ENCODE data around the gene PRRT3. TPM values are rescaled to one million over a fixed set of nuclear protein-coding genes. Genes with fewer than 3 reads are reported as not detected.
A peak's percentile ranks its signal among the peaks of the same experiment; 100 is the strongest.

PRRT3 gene
- total and polyA plus RNA-seq, 4 donors = 3.8 to 15.5 (median 8.1) TPM

- no peak for DNase-seq (ENCODE audit: low read depth in 4 of 6, low spot score in 6 of 6)
- no peaks in the 10 kb centered on the region for H3K27me3 ChIP-seq (ENCODE audit: control insufficient read depth, insufficient read depth, low read length)
- H3K27ac ChIP-seq (ENCODE audit: low read depth, low read length) = no peak overlapping the region
- no peaks in the 10 kb centered on the region for H3K9me3 ChIP-seq (ENCODE audit: control insufficient read depth, insufficient read depth, low read length)
- H3K4me3 ChIP-seq (ENCODE audit: low read depth, low read length) = no peak overlapping the region
- peaks cover 53% of the 10 kb centered on the region for H3K36me3 ChIP-seq (ENCODE audit: control insufficient read depth, insufficient read depth, low read length)
- WGBS (ENCODE audit: insufficient coverage) = 98% methylated on average over 4 of the region's 4 CpGs
- H3K4me1 ChIP-seq (ENCODE audit: control insufficient read depth, insufficient read depth, low read length) = no peaks in the 10 kb centered on the region
Measured at GRCh38 chr3:9969632-9970019, 17.4 kb upstream of the PRRT3 start.

- 100% methylated on average over 1 of the region's 2 CpGs for WGBS (ENCODE audit: insufficient coverage)
- no peaks in the 10 kb centered on the region for H3K27me3 ChIP-seq (ENCODE audit: control insufficient read depth, insufficient read depth, low read length)
Measured at GRCh38 chr3:9966841-9967240, 14.6 kb upstream of the PRRT3 start.

GRCh38 chr3:9965200-9965875, 13.1 kb upstream of the PRRT3 start:
- Histone ChIP-seq H3K4me3 (ENCODE audit: low read depth, low read length) (no peak overlapping the region), H3K4me1 (ENCODE audit: control insufficient read depth, insufficient read depth, low read length) (no peaks in the 10 kb centered on the region), H3K27me3 (ENCODE audit: control insufficient read depth, insufficient read depth, low read length) (no peaks in the 10 kb centered on the region), H3K27ac (ENCODE audit: low read depth, low read length) (no peak overlapping the region), H3K9me3 (ENCODE audit: control insufficient read depth, insufficient read depth, low read length) (no peaks in the 10 kb centered on the region), H3K36me3 (ENCODE audit: control insufficient read depth, insufficient read depth, low read length) (peaks cover 35% of the 10 kb centered on the region)
- no peak for DNase-seq (ENCODE audit: low read depth in 4 of 6, low spot score in 6 of 6)
- WGBS (ENCODE audit: insufficient coverage) = 92% methylated on average over 2 of the region's 6 CpGs

More at GRCh38 chr3:9966841-9967240, 14.6 kb upstream of the PRRT3 start:
- Histone ChIP-seq H3K9me3 (ENCODE audit: control insufficient read depth, insufficient read depth, low read length) (no peaks in the 10 kb centered on the region), H3K27ac (ENCODE audit: low read depth, low read length) (no peak overlapping the region), H3K4me3 (ENCODE audit: low read depth, low read length) (no peak overlapping the region), H3K36me3 (ENCODE audit: control insufficient read depth, insufficient read depth, low read length) (peaks cover 43% of the 10 kb centered on the region), H3K4me1 (ENCODE audit: control insufficient read depth, insufficient read depth, low read length) (no peaks in the 10 kb centered on the region)
- DNase-seq (ENCODE audit: low read depth in 4 of 6, low spot score in 6 of 6) = no peak

DNA sequence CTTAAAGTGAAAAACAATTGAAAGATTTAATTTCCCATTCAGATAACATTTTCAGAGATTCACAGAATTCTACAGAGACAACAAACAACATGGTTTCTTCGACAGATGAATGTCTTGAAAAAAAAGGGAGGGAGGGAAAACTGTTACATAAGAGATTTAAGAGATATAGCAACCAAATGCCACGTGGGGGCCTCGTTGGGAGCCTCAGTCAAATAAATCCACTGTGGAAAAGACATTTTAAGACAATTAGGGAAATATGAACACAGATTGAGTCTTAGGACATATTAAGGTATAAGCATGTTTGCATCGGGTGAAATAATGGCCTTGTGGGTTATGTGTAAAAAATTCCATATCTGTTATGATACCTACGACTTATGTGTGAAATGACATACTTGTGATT, 5.0 kb upstream of the PRRT3 start:
- H3K36me3 ChIP-seq (ENCODE audit: control insufficient read depth, insufficient read depth, low read length) = peaks cover 2% of the 10 kb centered on the region
- no peaks in the 10 kb centered on the region for H3K9me3 ChIP-seq (ENCODE audit: control insufficient read depth, insufficient read depth, low read length)
- H3K4me3 ChIP-seq (ENCODE audit: low read depth, low read length) = no peak overlapping the region
- H3K27ac ChIP-seq (ENCODE audit: low read depth, low read length) = no peak overlapping the region
- peaks cover 4% of the 10 kb centered on the region for H3K4me1 ChIP-seq (ENCODE audit: control insufficient read depth, insufficient read depth, low read length)
- DNase-seq (ENCODE audit: low read depth in 4 of 6, low spot score in 6 of 6) = peak in 1 of 6 donors; percentile 14
- WGBS (ENCODE audit: insufficient coverage) = no CpG with 5 or more reads among the region's 5 CpGs
- no peaks in the 10 kb centered on the region for H3K27me3 ChIP-seq (ENCODE audit: control insufficient read depth, insufficient read depth, low read length)

- Histone ChIP-seq H3K4me1 (ENCODE audit: control insufficient read depth, insufficient read depth, low read length) (peaks cover 14% of the 10 kb centered on the region), H3K27me3 (ENCODE audit: control insufficient read depth, insufficient read depth, low read length) (no peaks in the 10 kb centered on the region), H3K27ac (ENCODE audit: low read depth, low read length) (no peak overlapping the region), H3K36me3 (ENCODE audit: control insufficient read depth, insufficient read depth, low read length) (no peaks in the 10 kb centered on the region), H3K4me3 (ENCODE audit: low read depth, low read length) (no peak overlapping the region), H3K9me3 (ENCODE audit: control insufficient read depth, insufficient read depth, low read length) (no peaks in the 10 kb centered on the region)
- WGBS (ENCODE audit: insufficient coverage) = 94% methylated on average over 3 of the region's 5 CpGs
- no peak for DNase-seq (ENCODE audit: low read depth in 4 of 6, low spot score in 6 of 6)
Measured at GRCh38 chr3:9955611-9956352, 3.6 kb upstream of the PRRT3 start.

GRCh38 chr3:9955067-9955502, 2.9 kb upstream of the PRRT3 start:
- Histone ChIP-seq H3K4me3 (ENCODE audit: low read depth, low read length) (no peak overlapping the region), H3K4me1 (ENCODE audit: control insufficient read depth, insufficient read depth, low read length) (peaks cover 14% of the 10 kb centered on the region), H3K27ac (ENCODE audit: low read depth, low read length) (no peak overlapping the region), H3K9me3 (ENCODE audit: control insufficient read depth, insufficient read depth, low read length) (no peaks in the 10 kb centered on the region), H3K27me3 (ENCODE audit: control insufficient read depth, insufficient read depth, low read length) (no peaks in the 10 kb centered on the region), H3K36me3 (ENCODE audit: control insufficient read depth, insufficient read depth, low read length) (peaks cover 2% of the 10 kb centered on the region)
- no peak for DNase-seq (ENCODE audit: low read depth in 4 of 6, low spot score in 6 of 6)
- 32% methylated on average over 10 of the region's 12 CpGs for WGBS (ENCODE audit: insufficient coverage)

DNA sequence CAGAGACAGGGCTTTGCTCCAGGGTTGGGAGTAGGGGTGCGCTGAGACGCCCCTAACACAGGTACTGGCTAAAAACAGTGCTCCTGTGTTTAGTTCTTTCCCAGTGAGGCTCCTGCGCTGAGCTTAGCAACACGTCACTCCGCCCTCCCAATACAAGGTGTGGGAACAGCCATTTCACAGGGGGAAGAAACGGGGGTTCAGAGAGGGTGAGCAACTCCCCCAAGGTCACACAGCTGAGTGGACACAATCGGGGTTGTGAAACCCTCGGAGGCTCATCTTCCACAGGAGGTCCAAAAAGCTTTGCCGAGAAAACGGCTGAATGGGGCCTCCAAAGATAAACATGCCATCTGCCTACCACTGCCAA, 628 bp downstream of the PRRT3 start:
- no peak overlapping the region for H3K27ac ChIP-seq (ENCODE audit: low read depth, low read length)
- H3K4me1 ChIP-seq (ENCODE audit: control insufficient read depth, insufficient read depth, low read length) = peaks cover 27% of the 10 kb centered on the region
- H3K27me3 ChIP-seq (ENCODE audit: control insufficient read depth, insufficient read depth, low read length) = no peaks in the 10 kb centered on the region
- peaks cover 26% of the 10 kb centered on the region for H3K36me3 ChIP-seq (ENCODE audit: control insufficient read depth, insufficient read depth, low read length)
- H3K9me3 ChIP-seq (ENCODE audit: control insufficient read depth, insufficient read depth, low read length) = no peaks in the 10 kb centered on the region
- WGBS (ENCODE audit: insufficient coverage) = 20% methylated on average over 6 of the region's 10 CpGs
- peak overlapping the region; percentile 53 for H3K4me3 ChIP-seq (ENCODE audit: low read depth, low read length)
- no peak for DNase-seq (ENCODE audit: low read depth in 4 of 6, low spot score in 6 of 6)

- H3K36me3 ChIP-seq (ENCODE audit: control insufficient read depth, insufficient read depth, low read length) = peaks cover 26% of the 10 kb centered on the region
- H3K4me1 ChIP-seq (ENCODE audit: control insufficient read depth, insufficient read depth, low read length) = peaks cover 30% of the 10 kb centered on the region
- no peaks in the 10 kb centered on the region for H3K27me3 ChIP-seq (ENCODE audit: control insufficient read depth, insufficient read depth, low read length)
- WGBS (ENCODE audit: insufficient coverage) = 27% methylated on average over 5 of the region's 7 CpGs
- DNase-seq (ENCODE audit: low read depth in 4 of 6, low spot score in 6 of 6) = no peak
- H3K4me3 ChIP-seq (ENCODE audit: low read depth, low read length) = peak overlapping the region; percentile 53
- no peaks in the 10 kb centered on the region for H3K9me3 ChIP-seq (ENCODE audit: control insufficient read depth, insufficient read depth, low read length)
- H3K27ac ChIP-seq (ENCODE audit: low read depth, low read length) = no peak overlapping the region
Measured at GRCh38 chr3:9951126-9951525, 1.1 kb downstream of the PRRT3 start.

DNA sequence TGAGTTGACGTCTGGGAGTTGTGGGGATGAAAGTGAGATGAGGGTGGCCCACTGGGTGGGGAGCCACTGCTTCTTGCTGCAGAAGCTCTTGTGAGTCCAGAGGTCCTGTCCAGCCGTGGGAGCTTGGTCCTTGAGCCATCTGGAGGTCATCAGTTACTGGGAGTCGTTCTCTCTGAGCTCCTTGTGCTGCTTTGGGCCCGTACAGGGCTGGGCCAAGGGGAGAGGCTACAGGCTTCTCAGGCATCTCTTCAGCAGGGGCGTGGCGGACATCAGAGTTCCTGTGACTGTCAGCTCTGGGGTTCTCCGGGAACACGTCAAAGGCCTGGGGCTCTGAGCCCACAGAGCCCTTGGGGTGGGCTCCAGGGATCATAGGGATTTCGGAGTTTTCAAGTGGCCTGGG, 2.6 kb downstream of the PRRT3 start:
- peaks cover 31% of the 10 kb centered on the region for H3K4me1 ChIP-seq (ENCODE audit: control insufficient read depth, insufficient read depth, low read length)
- H3K4me3 ChIP-seq (ENCODE audit: low read depth, low read length) = no peak overlapping the region
- DNase-seq (ENCODE audit: low read depth in 4 of 6, low spot score in 6 of 6) = no peak
- H3K9me3 ChIP-seq (ENCODE audit: control insufficient read depth, insufficient read depth, low read length) = no peaks in the 10 kb centered on the region
- H3K27ac ChIP-seq (ENCODE audit: low read depth, low read length) = no peak overlapping the region
- 89% methylated on average over 9 of the region's 9 CpGs for WGBS (ENCODE audit: insufficient coverage)
- H3K27me3 ChIP-seq (ENCODE audit: control insufficient read depth, insufficient read depth, low read length) = no peaks in the 10 kb centered on the region
- peaks cover 27% of the 10 kb centered on the region for H3K36me3 ChIP-seq (ENCODE audit: control insufficient read depth, insufficient read depth, low read length)

DNA sequence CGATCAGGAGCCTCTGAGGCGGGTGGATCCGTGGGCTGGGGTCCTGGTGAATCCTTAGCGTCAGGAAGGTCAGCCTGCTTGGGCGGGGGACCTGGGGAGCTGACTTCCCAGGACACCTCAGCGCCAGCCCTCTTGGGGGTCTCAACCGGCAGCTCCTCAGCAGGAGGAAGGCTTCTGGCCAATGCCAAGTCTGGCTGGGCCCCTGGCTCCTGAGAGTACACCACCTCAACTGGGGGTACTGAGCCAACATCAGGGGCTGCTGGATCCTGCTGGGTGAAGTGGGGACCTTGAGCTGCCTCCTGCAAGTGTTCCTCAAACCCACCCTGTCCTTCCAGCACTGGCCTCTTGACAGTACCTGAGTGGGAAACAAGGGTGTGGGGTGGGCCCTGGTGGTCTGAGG, 3.1 kb downstream of the PRRT3 start:
- H3K27me3 ChIP-seq (ENCODE audit: control insufficient read depth, insufficient read depth, low read length) = no peaks in the 10 kb centered on the region
- DNase-seq (ENCODE audit: low read depth in 4 of 6, low spot score in 6 of 6) = no peak
- peaks cover 31% of the 10 kb centered on the region for H3K4me1 ChIP-seq (ENCODE audit: control insufficient read depth, insufficient read depth, low read length)
- no peak overlapping the region for H3K27ac ChIP-seq (ENCODE audit: low read depth, low read length)
- no peaks in the 10 kb centered on the region for H3K9me3 ChIP-seq (ENCODE audit: control insufficient read depth, insufficient read depth, low read length)
- H3K4me3 ChIP-seq (ENCODE audit: low read depth, low read length) = no peak overlapping the region
- 87% methylated on average over 7 of the region's 7 CpGs for WGBS (ENCODE audit: insufficient coverage)
- peaks cover 32% of the 10 kb centered on the region for H3K36me3 ChIP-seq (ENCODE audit: control insufficient read depth, insufficient read depth, low read length)

All from spinal cord (tissue), 10 donors.